Thoracic aorta (tissue), 2 donors: ENCODE results near the gene PANX1. TPM values are rescaled to one million over a fixed set of nuclear protein-coding genes. Genes with fewer than 3 reads are reported as not detected.
A peak's percentile ranks its signal among the peaks of the same experiment; 100 is the strongest.

ENCODE experiments used
- ATAC-seq: fragments of 150-250 bp; one replicate; pipeline ENCODE4 v1.8.0; 2017; ENCODE audit warnings: low read depth; ENCODE audit not compliant: insufficient number of reproducible peaks, low FRiP score
- DNase-seq: peaks from one replicate; pipeline ENCODE4 v3.0.0-alpha.2; 2020; ENCODE audit warnings: low spot score
- H3K27ac ChIP-seq, 2 donors: fragments of 200-600 bp; sonication (generic); 1 replicate in 1 of 2; 2 replicates in 1 of 2; pipeline ENCODE4 v1.5.1; 2016; ENCODE audit warnings: mild to moderate bottlenecking in 2 of 2, moderate library complexity in 2 of 2
- H3K27me3 ChIP-seq: fragments of 200-600 bp; sonication (generic); replicated peaks from 2 replicates; pipeline ENCODE4 v1.6.0; 2016; ENCODE audit warnings: mild to moderate bottlenecking; ENCODE audit not compliant: insufficient read depth
- H3K36me3 ChIP-seq: fragments of 200-600 bp; sonication (generic); one replicate; pipeline ENCODE4 v1.5.1; 2016
- H3K4me1 ChIP-seq, 2 donors: fragments of 200-600 bp; sonication (generic); 1 replicate in 1 of 2; 2 replicates in 1 of 2; pipeline versions ENCODE4 v1.5.1 to v1.6.0; 2016; ENCODE audit warnings: low read depth in 2 of 2, mild to moderate bottlenecking in 1 of 2; ENCODE audit not compliant: control insufficient read depth in 1 of 2
- H3K4me3 ChIP-seq: fragments of 200-600 bp; sonication (generic); 2 replicates; pipeline ENCODE4 v1.5.1; 2016; ENCODE audit warnings: mild to moderate bottlenecking
- H3K9me3 ChIP-seq: fragments of 200-600 bp; sonication (generic); 2 replicates; pipeline ENCODE4 v1.5.1; 2016
- total RNA-seq, 2 donors: library from RNA; depleted of rRNA; stranded (reverse); fragments of >200 nt; gene quantifications; one replicate each; pipeline versions ENCODE4 v1.1.0 to v1.2.3, GENCODE V29; 2016
- TF ChIP-seq, protein P1 (sequence below): fragments of 200-600 bp; sonication (generic); IDR thresholded peaks from one replicate; pipeline ENCODE4 v1.5.1; 2019; ENCODE audit warnings: antibody characterized with exemption

PANX1 gene, protein sequence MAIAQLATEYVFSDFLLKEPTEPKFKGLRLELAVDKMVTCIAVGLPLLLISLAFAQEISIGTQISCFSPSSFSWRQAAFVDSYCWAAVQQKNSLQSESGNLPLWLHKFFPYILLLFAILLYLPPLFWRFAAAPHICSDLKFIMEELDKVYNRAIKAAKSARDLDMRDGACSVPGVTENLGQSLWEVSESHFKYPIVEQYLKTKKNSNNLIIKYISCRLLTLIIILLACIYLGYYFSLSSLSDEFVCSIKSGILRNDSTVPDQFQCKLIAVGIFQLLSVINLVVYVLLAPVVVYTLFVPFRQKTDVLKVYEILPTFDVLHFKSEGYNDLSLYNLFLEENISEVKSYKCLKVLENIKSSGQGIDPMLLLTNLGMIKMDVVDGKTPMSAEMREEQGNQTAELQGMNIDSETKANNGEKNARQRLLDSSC
- 10 to 100 TPM; 29.6 to 49.2 TPM for total RNA-seq

DNA sequence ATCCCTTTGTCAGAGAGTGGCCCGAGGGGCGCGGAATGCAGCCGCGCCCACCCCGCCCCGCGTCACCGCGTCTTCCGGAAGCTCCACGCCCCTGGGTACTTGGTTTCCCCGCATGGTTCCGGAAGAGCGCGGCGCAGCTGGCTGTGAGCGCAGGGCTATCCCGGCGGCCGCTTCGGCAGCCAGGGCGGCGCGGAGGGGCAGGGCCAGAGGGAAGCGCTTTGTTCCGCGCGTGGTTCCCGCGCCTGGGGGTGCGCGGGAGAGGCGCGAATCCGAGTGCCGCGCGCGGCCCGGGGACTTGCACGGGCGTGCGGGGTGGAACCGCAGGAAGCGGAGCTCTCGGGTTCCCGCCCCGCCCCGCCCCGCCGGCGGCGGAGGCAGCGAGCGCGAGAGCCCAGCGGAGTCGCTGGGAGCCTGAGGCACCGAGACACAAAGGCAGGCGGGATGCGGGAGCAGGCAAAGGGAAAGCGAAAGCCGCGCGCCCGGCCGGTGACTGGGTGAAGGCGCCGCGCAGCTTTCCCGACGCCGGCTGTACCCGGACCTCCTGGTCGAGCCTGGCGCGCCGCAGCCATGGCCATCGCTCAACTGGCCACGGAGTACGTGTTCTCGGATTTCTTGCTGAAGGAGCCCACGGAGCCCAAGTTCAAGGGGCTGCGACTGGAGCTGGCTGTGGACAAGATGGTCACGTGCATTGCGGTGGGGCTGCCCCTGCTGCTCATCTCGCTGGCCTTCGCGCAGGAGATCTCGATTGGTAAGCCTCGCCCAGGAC is at the start of gene PANX1:
Gene PANX1, plus strand, starts transcription at position 96 of the 766 bp plus-strand sequence. Its CDS starts 472 bp downstream, at position 568.
- Histone ChIP-seq H3K36me3 (no peaks in the 10 kb centered on the region), H3K27me3 (no peaks in the 10 kb centered on the region), H3K4me1 (peaks cover 37 to 46% of the 10 kb centered on the region in 2 donors), H3K27ac (peak within 1 kb of the TSS; percentile 91 to 92), H3K9me3 (no peaks in the 10 kb centered on the region), H3K4me3 (peak within 1 kb of the TSS; percentile 92)
- ATAC-seq (peak; percentile 47), DNase-seq (no peak)
- TF ChIP-seq, protein P1, sequence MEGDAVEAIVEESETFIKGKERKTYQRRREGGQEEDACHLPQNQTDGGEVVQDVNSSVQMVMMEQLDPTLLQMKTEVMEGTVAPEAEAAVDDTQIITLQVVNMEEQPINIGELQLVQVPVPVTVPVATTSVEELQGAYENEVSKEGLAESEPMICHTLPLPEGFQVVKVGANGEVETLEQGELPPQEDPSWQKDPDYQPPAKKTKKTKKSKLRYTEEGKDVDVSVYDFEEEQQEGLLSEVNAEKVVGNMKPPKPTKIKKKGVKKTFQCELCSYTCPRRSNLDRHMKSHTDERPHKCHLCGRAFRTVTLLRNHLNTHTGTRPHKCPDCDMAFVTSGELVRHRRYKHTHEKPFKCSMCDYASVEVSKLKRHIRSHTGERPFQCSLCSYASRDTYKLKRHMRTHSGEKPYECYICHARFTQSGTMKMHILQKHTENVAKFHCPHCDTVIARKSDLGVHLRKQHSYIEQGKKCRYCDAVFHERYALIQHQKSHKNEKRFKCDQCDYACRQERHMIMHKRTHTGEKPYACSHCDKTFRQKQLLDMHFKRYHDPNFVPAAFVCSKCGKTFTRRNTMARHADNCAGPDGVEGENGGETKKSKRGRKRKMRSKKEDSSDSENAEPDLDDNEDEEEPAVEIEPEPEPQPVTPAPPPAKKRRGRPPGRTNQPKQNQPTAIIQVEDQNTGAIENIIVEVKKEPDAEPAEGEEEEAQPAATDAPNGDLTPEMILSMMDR: no peak

DNA sequence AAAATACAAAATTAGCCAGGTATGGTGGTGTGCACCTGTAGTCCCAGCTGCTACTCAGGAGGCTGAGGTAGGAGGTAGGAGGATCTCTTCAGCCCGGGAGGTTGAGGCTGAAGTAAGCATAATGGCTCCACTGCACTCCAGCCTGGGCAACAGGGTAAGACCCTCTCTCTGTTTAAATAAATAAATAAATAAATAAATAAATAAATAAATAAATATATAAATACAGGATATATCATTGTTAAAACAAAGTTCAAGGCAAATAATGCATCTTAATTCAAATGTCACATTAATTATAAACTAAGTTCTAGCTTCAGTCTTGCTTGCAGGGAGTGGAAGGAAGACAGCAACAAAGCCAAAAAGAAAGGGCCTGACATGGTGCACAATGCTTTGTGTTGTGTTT is 44.5 kb upstream of the PANX1 start:
- H3K27ac ChIP-seq: no peak overlapping the region
- TF ChIP-seq, protein P1: no peak
- H3K4me3 ChIP-seq: no peak overlapping the region
- no peaks in the 10 kb centered on the region for H3K9me3 ChIP-seq
- no peaks in the 10 kb centered on the region for H3K36me3 ChIP-seq
- no peaks in the 10 kb centered on the region for H3K4me1 ChIP-seq
- H3K27me3 ChIP-seq: no peaks in the 10 kb centered on the region
- DNase-seq: no peak
- ATAC-seq: no peak

DNA sequence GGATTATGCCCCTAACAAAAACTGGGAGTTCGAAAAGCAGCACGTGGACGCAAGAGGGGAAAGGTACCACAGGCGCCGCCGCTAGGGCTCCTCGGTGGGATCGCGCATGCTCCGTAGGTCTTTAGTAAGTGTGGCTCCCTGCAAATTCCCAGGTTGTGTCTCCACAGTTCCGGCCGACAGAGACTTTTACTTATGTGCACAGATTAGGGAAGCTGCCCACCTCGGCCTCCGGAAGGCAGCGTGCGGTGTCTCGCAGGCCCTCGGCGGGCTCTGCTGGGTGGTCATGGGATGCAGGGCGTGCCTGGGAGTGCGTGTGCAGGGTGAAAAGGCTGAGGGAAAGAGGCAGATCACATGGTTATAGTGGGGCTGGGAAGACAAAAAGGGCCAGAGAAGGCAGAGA is 39.7 kb upstream of the PANX1 start:
- no peak overlapping the region for H3K4me3 ChIP-seq
- no peaks in the 10 kb centered on the region for H3K36me3 ChIP-seq
- DNase-seq (no peak), ATAC-seq (no peak)
- no peak overlapping the region for H3K27ac ChIP-seq
- H3K27me3 ChIP-seq: no peaks in the 10 kb centered on the region
- H3K9me3 ChIP-seq: no peaks in the 10 kb centered on the region
- TF ChIP-seq, protein P1: no peak
- H3K4me1 ChIP-seq: no peaks in the 10 kb centered on the region

DNA sequence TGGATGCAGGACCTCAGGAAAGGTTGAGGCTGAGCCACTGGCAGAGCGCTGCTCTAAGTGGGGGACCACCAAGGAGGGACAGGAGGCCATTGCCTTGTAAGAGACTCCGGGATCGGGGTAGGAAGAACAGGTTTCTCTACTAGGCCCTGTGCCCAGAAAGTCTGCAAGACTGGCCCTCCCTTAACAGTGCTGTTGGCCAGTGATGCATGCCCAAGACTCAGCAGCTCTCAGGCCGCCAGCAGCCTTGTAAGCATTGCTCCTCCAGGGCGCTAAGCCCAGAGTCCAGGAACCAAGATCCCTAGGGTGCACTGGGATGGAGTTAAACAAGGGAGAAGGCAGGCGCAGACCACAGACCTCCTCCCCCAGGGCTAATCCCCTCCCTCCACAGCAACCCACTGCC is 39.3 kb upstream of the PANX1 start:
- ATAC-seq (no peak), DNase-seq (no peak)
- H3K4me3 ChIP-seq: no peak overlapping the region
- H3K27me3 ChIP-seq: no peaks in the 10 kb centered on the region
- H3K36me3 ChIP-seq: no peaks in the 10 kb centered on the region
- TF ChIP-seq, protein P1: no peak
- no peaks in the 10 kb centered on the region for H3K9me3 ChIP-seq
- no peak overlapping the region for H3K27ac ChIP-seq
- H3K4me1 ChIP-seq: no peaks in the 10 kb centered on the region

DNA sequence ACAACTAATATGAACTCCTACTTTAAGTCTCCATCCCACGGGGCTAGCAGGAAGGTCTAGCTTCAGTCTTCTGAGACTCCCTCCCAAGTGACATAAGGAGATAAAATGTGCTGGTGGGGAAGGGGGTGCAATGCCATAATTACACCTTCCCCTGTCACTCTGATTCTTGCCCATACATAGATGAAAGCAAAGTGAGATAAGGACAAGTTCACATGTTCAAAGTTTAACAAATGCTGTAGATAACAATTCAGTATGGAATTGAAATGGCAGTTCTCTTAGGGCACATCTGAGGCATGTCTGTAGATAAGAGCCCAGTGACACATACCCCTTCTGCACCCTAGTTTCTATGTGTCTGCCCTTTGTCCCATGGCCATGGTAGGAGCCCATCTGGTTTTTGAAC is 38.2 kb upstream of the PANX1 start:
- no peak overlapping the region for H3K27ac ChIP-seq
- H3K27me3 ChIP-seq: no peaks in the 10 kb centered on the region
- DNase-seq: no peak
- H3K4me3 ChIP-seq: no peak overlapping the region
- H3K4me1 ChIP-seq: no peaks in the 10 kb centered on the region
- H3K9me3 ChIP-seq: no peaks in the 10 kb centered on the region
- TF ChIP-seq, protein P1: no peak
- no peak for ATAC-seq
- H3K36me3 ChIP-seq: no peaks in the 10 kb centered on the region
